ENCODE measurements around the gene SLC9A3. TPM values are rescaled to one million over a fixed set of nuclear protein-coding genes. Genes with fewer than 3 reads are reported as not detected.

SLC9A3 gene
- polyA plus RNA-seq, 1 experiment = 0.76 TPM

- peaks cover 69% of the 10 kb centered on the region for H3K27me3 ChIP-seq (ENCODE audit: control insufficient read depth, insufficient read depth, low read length)
- H3K27ac ChIP-seq (ENCODE audit: low read depth, low read length) = no peak overlapping the region
- POLR2A ChIA-PET = no interaction called here
- H3K9me3 ChIP-seq (ENCODE audit: control insufficient read depth, insufficient read depth, low read length) = no peaks in the 10 kb centered on the region; the same call in 1 of the 2 replicates
- TF ChIP-seq, protein P1, sequence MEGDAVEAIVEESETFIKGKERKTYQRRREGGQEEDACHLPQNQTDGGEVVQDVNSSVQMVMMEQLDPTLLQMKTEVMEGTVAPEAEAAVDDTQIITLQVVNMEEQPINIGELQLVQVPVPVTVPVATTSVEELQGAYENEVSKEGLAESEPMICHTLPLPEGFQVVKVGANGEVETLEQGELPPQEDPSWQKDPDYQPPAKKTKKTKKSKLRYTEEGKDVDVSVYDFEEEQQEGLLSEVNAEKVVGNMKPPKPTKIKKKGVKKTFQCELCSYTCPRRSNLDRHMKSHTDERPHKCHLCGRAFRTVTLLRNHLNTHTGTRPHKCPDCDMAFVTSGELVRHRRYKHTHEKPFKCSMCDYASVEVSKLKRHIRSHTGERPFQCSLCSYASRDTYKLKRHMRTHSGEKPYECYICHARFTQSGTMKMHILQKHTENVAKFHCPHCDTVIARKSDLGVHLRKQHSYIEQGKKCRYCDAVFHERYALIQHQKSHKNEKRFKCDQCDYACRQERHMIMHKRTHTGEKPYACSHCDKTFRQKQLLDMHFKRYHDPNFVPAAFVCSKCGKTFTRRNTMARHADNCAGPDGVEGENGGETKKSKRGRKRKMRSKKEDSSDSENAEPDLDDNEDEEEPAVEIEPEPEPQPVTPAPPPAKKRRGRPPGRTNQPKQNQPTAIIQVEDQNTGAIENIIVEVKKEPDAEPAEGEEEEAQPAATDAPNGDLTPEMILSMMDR (IDR thresholded peaks at IDR 0.05; ENCODE audit: low read depth, low read length) = no peak
- CTCF ChIA-PET = no interaction called here
- no peak for DNase-seq (ENCODE audit: low read depth, low spot score)
- no peak overlapping the region for H3K4me3 ChIP-seq (ENCODE audit: low read depth, low read length)
These were observed 617 bp downstream of the SLC9A3 start for GRCh38 chr5:523441-524222.

DNA sequence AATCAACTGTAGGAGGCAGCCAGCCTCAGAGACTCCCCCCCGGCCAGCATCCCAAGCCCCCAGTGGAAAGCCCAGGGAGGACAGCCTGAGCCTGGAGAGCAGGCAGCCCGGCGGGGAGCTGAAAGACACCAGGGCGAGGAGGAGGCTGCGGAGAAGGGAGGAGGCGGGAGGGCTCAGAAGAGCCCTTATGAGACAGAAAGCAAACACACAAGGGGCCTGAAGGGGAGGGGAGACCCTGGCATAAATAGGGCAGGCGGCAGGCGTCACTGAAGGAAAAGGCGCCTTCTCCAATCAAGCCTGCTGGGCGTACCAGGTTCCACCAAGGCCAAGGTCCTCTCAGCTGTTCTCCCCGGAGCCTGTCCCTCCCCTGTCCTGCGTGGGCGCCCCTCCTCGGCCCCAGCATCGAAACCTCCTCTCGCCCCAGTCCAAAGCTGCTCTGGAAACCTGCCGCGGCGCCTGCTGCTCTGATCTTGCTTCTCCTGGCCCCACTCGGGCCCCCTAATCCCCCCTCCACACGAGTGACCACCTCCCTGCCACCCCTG lies 1.3 kb downstream of the SLC9A3 start:
- ChIA-PET POLR2A (no interaction called here), CTCF (no interaction called here)
- Histone ChIP-seq H3K4me3 (ENCODE audit: low read depth, low read length) (no peak overlapping the region), H3K9me3 (ENCODE audit: control insufficient read depth, insufficient read depth, low read length) (no peaks in the 10 kb centered on the region; the same call in 1 of the 2 replicates), H3K27me3 (ENCODE audit: control insufficient read depth, insufficient read depth, low read length) (peaks cover 69% of the 10 kb centered on the region), H3K27ac (ENCODE audit: low read depth, low read length) (no peak overlapping the region)
- TF ChIP-seq, protein P1 (IDR thresholded peaks at IDR 0.05; ENCODE audit: low read depth, low read length) = no peak
- no peak for DNase-seq (ENCODE audit: low read depth, low spot score)

GRCh38 chr5:522116-522515 lies 2.1 kb downstream of the SLC9A3 start:
- POLR2A ChIA-PET = no interaction called here
- H3K27me3 ChIP-seq (ENCODE audit: control insufficient read depth, insufficient read depth, low read length) = peaks cover 61% of the 10 kb centered on the region
- CTCF ChIA-PET = no interaction called here

GRCh38 chr5:521680-522079 lies 2.6 kb downstream of the SLC9A3 start:
- Histone ChIP-seq H3K4me3 (ENCODE audit: low read depth, low read length) (no peak overlapping the region), H3K27ac (ENCODE audit: low read depth, low read length) (no peak overlapping the region), H3K27me3 (ENCODE audit: control insufficient read depth, insufficient read depth, low read length) (peaks cover 61% of the 10 kb centered on the region), H3K9me3 (ENCODE audit: control insufficient read depth, insufficient read depth, low read length) (no peaks in the 10 kb centered on the region; the same call in 1 of the 2 replicates)
- TF ChIP-seq, protein P1 (IDR thresholded peaks at IDR 0.05; ENCODE audit: low read depth, low read length) = no peak
- ChIA-PET CTCF (no interaction called here), POLR2A (no interaction called here)
- DNase-seq (ENCODE audit: low read depth, low spot score) = no peak

More at GRCh38 chr5:522116-522515, 2.1 kb downstream of the SLC9A3 start:
- H3K9me3 ChIP-seq (ENCODE audit: control insufficient read depth, insufficient read depth, low read length) = no peaks in the 10 kb centered on the region; the same call in 1 of the 2 replicates
- no peak overlapping the region for H3K4me3 ChIP-seq (ENCODE audit: low read depth, low read length)
- DNase-seq (ENCODE audit: low read depth, low spot score) = no peak
- TF ChIP-seq, protein P1 (IDR thresholded peaks at IDR 0.05; ENCODE audit: low read depth, low read length) = no peak
- H3K27ac ChIP-seq (ENCODE audit: low read depth, low read length) = no peak overlapping the region

GRCh38 chr5:520850-521226 lies 3.4 kb downstream of the SLC9A3 start:
- Histone ChIP-seq H3K27me3 (ENCODE audit: control insufficient read depth, insufficient read depth, low read length) (peaks cover 57% of the 10 kb centered on the region), H3K9me3 (ENCODE audit: control insufficient read depth, insufficient read depth, low read length) (no peaks in the 10 kb centered on the region; the same call in 1 of the 2 replicates), H3K4me3 (ENCODE audit: low read depth, low read length) (no peak overlapping the region), H3K27ac (ENCODE audit: low read depth, low read length) (no peak overlapping the region)
- TF ChIP-seq, protein P1 (IDR thresholded peaks at IDR 0.05; ENCODE audit: low read depth, low read length) = no peak
- ChIA-PET CTCF (no interaction called here), POLR2A (no interaction called here)
- no peak for DNase-seq (ENCODE audit: low read depth, low spot score)

Data from AG04450 (cell line).